GM23338 (cell line): ENCODE results near the gene MUC7. TPM values are rescaled to one million over a fixed set of nuclear protein-coding genes. Genes with fewer than 3 reads are reported as not detected.

Experiments used
- ATAC-seq: fragments of 200-7000 bp; cut with Tn5 transposase; 3 replicates; pipeline ENCODE4 v1.9.1; 2020
- DNase-seq: peaks from one replicate; pipeline ENCODE4 v3.0.0-alpha.2; 2015; ENCODE audit warnings: low spot score
- H2AFZ ChIP-seq: fragments of 200-600 bp; sonication (generic); 2 replicates; pipeline ENCODE4 v1.8.0; 2016; ENCODE audit warnings: antibody characterized with exemption, mild to moderate bottlenecking, moderate library complexity
- H3F3A ChIP-seq: fragments of 200-600 bp; sonication (generic); replicated peaks from 2 replicates; pipeline ENCODE4 v1.8.0; 2017; ENCODE audit warnings: antibody characterized with exemption, mixed run types, low read depth
- H3K27ac ChIP-seq: fragments of 200-600 bp; sonication (generic); 2 replicates; pipeline ENCODE4 v1.6.1; 2016; ENCODE audit warnings: low read depth
- H3K27me3 ChIP-seq: fragments of 200-600 bp; sonication (generic); 2 replicates; pipeline ENCODE4 v1.8.0; 2016; ENCODE audit warnings: mild to moderate bottlenecking, mixed run types, moderate library complexity; ENCODE audit not compliant: insufficient read depth
- H3K36me3 ChIP-seq: fragments of 200-600 bp; sonication (generic); 2 replicates; pipeline ENCODE4 v1.8.0; 2016; ENCODE audit warnings: mild to moderate bottlenecking; ENCODE audit not compliant: insufficient read depth
- H3K4me1 ChIP-seq: fragments of 200-600 bp; sonication (generic); 2 replicates; pipeline ENCODE4 v1.8.0; 2016; ENCODE audit warnings: mild to moderate bottlenecking, moderate library complexity; ENCODE audit not compliant: insufficient read depth
- H3K4me2 ChIP-seq: fragments of 200-600 bp; sonication (generic); 2 replicates; pipeline ENCODE4 v1.7.1; 2017; ENCODE audit warnings: mixed run types
- H3K4me3 ChIP-seq: fragments of 200-600 bp; sonication (generic); 2 replicates; pipeline ENCODE4 v1.6.1; 2016; ENCODE audit warnings: mixed run types
- H3K79me2 ChIP-seq: fragments of 200-600 bp; sonication (generic); replicated peaks from 2 replicates; pipeline ENCODE4 v1.8.0; 2017; ENCODE audit warnings: mild to moderate bottlenecking; ENCODE audit not compliant: insufficient read depth
- H3K9me2 ChIP-seq: fragments of 200-600 bp; sonication (generic); 2 replicates; pipeline ENCODE4 v1.8.0; 2017; ENCODE audit not compliant: insufficient read depth
- H4K20me1 ChIP-seq: fragments of 200-600 bp; sonication (generic); replicated peaks from 2 replicates; pipeline ENCODE4 v1.8.0; 2017; ENCODE audit warnings: mild to moderate bottlenecking; ENCODE audit not compliant: insufficient read depth
- H3K27ac Mint-ChIP-seq: 2 replicates; pipeline ENCODE4 v1.8.0; 2020; ENCODE audit warnings: inconsistent platforms, mild to moderate bottlenecking, moderate library complexity, mixed read lengths
- H3K27me3 Mint-ChIP-seq: 3 replicates; pipeline ENCODE4 v1.8.0; 2022; ENCODE audit warnings: low read depth, mild to moderate bottlenecking, moderate library complexity, mixed read lengths, inconsistent platforms; ENCODE audit not compliant: insufficient read depth, poor library complexity
- H3K36me3 Mint-ChIP-seq: 3 replicates; pipeline ENCODE4 v1.8.0; 2021; ENCODE audit warnings: low read depth, mild to moderate bottlenecking, inconsistent platforms, moderate library complexity, mixed read lengths
- H3K4me1 Mint-ChIP-seq: 3 replicates; pipeline ENCODE4 v1.8.0; 2020; ENCODE audit warnings: mild to moderate bottlenecking, inconsistent platforms, mixed read lengths
- H3K4me3 Mint-ChIP-seq: 3 replicates; pipeline ENCODE4 v1.8.0; 2021; ENCODE audit warnings: moderate library complexity, mild to moderate bottlenecking, inconsistent platforms, mixed read lengths
- H3K9me3 Mint-ChIP-seq: 3 replicates; pipeline ENCODE4 v1.8.0; 2020; ENCODE audit warnings: moderate library complexity, mild to moderate bottlenecking, inconsistent platforms, mixed read lengths
- CREB1 ChIP-seq: fragments of 250-450 bp; sonication (Bioruptor Pico); IDR thresholded peaks from 2 replicates; pipeline ENCODE4 v1.5.0; 2020; ENCODE audit warnings: low read depth, mild to moderate bottlenecking, moderate library complexity
- CTCF ChIP-seq, 2 experiments: fragments of 200-600 bp in 1 of 2; sonication (generic) in 1 of 2; conservative IDR thresholded peaks; 2 replicates each; pipeline versions ENCODE4 v1.5.1 to v1.6.1; 2016 to 2017; ENCODE audit warnings: antibody characterized with exemption in 2 of 2, low read depth in 2 of 2, mild to moderate bottlenecking in 2 of 2, moderate library complexity in 1 of 2
- EZH2 ChIP-seq: fragments of 200-600 bp; sonication (generic); IDR thresholded peaks from one replicate; pipeline ENCODE4 v1.8.0; 2017; ENCODE audit warnings: antibody characterized with exemption, mild to moderate bottlenecking, low read depth; ENCODE audit not compliant: unreplicated experiment
- EZH2phosphoT487 ChIP-seq: fragments of 200-600 bp; sonication (generic); IDR thresholded peaks from one replicate; pipeline ENCODE4 v1.8.1; 2018; ENCODE audit warnings: antibody characterized with exemption; ENCODE audit not compliant: unreplicated experiment
- JUNB ChIP-seq: IDR thresholded peaks from one replicate; pipeline ENCODE4 v1.6.1; 2016; ENCODE audit warnings: antibody characterized with exemption; ENCODE audit not compliant: unreplicated experiment
- NANOG ChIP-seq: IDR thresholded peaks from 2 replicates; pipeline ENCODE4 v1.6.1; 2016; ENCODE audit warnings: antibody characterized with exemption, borderline replicate concordance
- POLR2AphosphoS5 ChIP-seq: IDR thresholded peaks from 2 replicates; pipeline ENCODE4 v1.6.1; 2016; ENCODE audit warnings: antibody characterized with exemption, low read depth
- STAT1 ChIP-seq: IDR thresholded peaks from one replicate; pipeline ENCODE4 v1.6.1; 2016; ENCODE audit warnings: antibody characterized with exemption; ENCODE audit not compliant: unreplicated experiment
- ZNF114 ChIP-seq: fragments of 250-450 bp; sonication (Bioruptor Pico); IDR thresholded peaks from 2 replicates; pipeline ENCODE4 v1.5.0; 2020; ENCODE audit warnings: mild to moderate bottlenecking, moderate library complexity
- ZNF331 ChIP-seq: fragments of 250-450 bp; sonication (Bioruptor Pico); IDR thresholded peaks from 2 replicates; pipeline ENCODE4 v1.5.0; 2020; ENCODE audit warnings: low read depth, mild to moderate bottlenecking, moderate library complexity
- ZNF462 ChIP-seq: fragments of 250-450 bp; sonication (Bioruptor Pico); IDR thresholded peaks from 2 replicates; pipeline ENCODE4 v1.5.0; 2020; ENCODE audit warnings: mild to moderate bottlenecking, moderate library complexity
- polyA plus RNA-seq: library from polyadenylated mRNA; unstranded; fragments of >200 nt; fragmentation: Nextera tagmentation; extraction: Ambion mirVana; gene quantifications from 2 replicates; pipeline ENCODE4 v1.2.1, GENCODE V29; 2016
- total RNA-seq: library from RNA; depleted of rRNA; stranded (reverse); fragments of >200 nt; shearing (Covaris generic); gene quantifications from 2 replicates; pipeline ENCODE4 v1.2.3, GENCODE V29; 2014
- TF ChIP-seq, protein P1 (sequence below): IDR thresholded peaks from 2 replicates; pipeline ENCODE4 v1.6.1; 2016; ENCODE audit warnings: antibody characterized with exemption
- TF ChIP-seq, protein P2 (sequence below): IDR thresholded peaks from one replicate; pipeline ENCODE4 v1.6.1; 2018; ENCODE audit warnings: antibody characterized with exemption; ENCODE audit not compliant: unreplicated experiment

The MUC7 gene
- total and polyA plus RNA-seq, 2 experiments from 2014 or later: not detected

GRCh38 chr4:70442474-70442873, 29.5 kb upstream of the MUC7 start:
- no peaks in the 10 kb centered on the region for H4K20me1 ChIP-seq
- H3K4me1 Mint-ChIP-seq: no peaks in the 10 kb centered on the region
- H3K4me2 ChIP-seq: no peak overlapping the region
- H2AFZ ChIP-seq: no peak overlapping the region
- no peak overlapping the region for H3K4me3 ChIP-seq
- no peaks in the 10 kb centered on the region for H3K27me3 Mint-ChIP-seq
- ATAC-seq (no peak), DNase-seq (no peak)
- H3K79me2 ChIP-seq: no peaks in the 10 kb centered on the region
- H3K27ac Mint-ChIP-seq: no peak overlapping the region
- no peak overlapping the region for H3K27ac ChIP-seq
- no peaks in the 10 kb centered on the region for H3K36me3 ChIP-seq
- no peaks in the 10 kb centered on the region for H3K9me3 Mint-ChIP-seq
- H3K27me3 ChIP-seq: no peaks in the 10 kb centered on the region
- no peak overlapping the region for H3K4me3 Mint-ChIP-seq
- peaks cover 8% of the 10 kb centered on the region; the same call in 1 of the 2 replicates for H3K9me2 ChIP-seq
- TF ChIP-seq STAT1 (no peak), CREB1 (CRISPR knock-in tag) (no peak), ZNF331 (no peak), JUNB (no peak), NANOG (no peak), EZH2 (no peak), POLR2AphosphoS5 (no peak), ZNF114 (CRISPR knock-in tag) (no peak), EZH2phosphoT487 (no peak), ZNF462 (CRISPR knock-in tag) (no peak), CTCF (conservative IDR thresholded peaks at IDR 0.05; ENCODE audit: low read depth in 2 of 2) (no peak)
- TF ChIP-seq, protein P1, sequence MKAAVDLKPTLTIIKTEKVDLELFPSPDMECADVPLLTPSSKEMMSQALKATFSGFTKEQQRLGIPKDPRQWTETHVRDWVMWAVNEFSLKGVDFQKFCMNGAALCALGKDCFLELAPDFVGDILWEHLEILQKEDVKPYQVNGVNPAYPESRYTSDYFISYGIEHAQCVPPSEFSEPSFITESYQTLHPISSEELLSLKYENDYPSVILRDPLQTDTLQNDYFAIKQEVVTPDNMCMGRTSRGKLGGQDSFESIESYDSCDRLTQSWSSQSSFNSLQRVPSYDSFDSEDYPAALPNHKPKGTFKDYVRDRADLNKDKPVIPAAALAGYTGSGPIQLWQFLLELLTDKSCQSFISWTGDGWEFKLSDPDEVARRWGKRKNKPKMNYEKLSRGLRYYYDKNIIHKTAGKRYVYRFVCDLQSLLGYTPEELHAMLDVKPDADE: no peak
- TF ChIP-seq, protein P2, sequence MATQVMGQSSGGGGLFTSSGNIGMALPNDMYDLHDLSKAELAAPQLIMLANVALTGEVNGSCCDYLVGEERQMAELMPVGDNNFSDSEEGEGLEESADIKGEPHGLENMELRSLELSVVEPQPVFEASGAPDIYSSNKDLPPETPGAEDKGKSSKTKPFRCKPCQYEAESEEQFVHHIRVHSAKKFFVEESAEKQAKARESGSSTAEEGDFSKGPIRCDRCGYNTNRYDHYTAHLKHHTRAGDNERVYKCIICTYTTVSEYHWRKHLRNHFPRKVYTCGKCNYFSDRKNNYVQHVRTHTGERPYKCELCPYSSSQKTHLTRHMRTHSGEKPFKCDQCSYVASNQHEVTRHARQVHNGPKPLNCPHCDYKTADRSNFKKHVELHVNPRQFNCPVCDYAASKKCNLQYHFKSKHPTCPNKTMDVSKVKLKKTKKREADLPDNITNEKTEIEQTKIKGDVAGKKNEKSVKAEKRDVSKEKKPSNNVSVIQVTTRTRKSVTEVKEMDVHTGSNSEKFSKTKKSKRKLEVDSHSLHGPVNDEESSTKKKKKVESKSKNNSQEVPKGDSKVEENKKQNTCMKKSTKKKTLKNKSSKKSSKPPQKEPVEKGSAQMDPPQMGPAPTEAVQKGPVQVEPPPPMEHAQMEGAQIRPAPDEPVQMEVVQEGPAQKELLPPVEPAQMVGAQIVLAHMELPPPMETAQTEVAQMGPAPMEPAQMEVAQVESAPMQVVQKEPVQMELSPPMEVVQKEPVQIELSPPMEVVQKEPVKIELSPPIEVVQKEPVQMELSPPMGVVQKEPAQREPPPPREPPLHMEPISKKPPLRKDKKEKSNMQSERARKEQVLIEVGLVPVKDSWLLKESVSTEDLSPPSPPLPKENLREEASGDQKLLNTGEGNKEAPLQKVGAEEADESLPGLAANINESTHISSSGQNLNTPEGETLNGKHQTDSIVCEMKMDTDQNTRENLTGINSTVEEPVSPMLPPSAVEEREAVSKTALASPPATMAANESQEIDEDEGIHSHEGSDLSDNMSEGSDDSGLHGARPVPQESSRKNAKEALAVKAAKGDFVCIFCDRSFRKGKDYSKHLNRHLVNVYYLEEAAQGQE: no peak
- no peaks in the 10 kb centered on the region for H3K36me3 Mint-ChIP-seq
- H3F3A ChIP-seq: no peaks in the 10 kb centered on the region
- H3K4me1 ChIP-seq: no peaks in the 10 kb centered on the region
